Suppressor macrophage (primary cell): ENCODE measurements around the gene EMILIN3.

Experiments
- DNase-seq, 4 experiments: peaks; one replicate each; pipeline ENCODE4 v3.0.0-alpha.2; 2020 to 2022

EMILIN3 gene

GRCh38 chr20:41362748-41363140, 3.9 kb downstream of the EMILIN3 start:
- DNase-seq: no peak

GRCh38 chr20:41361757-41362747, 4.6 kb downstream of the EMILIN3 start:
- DNase-seq: no peak

GRCh38 chr20:41360831-41361756, 5.5 kb downstream of the EMILIN3 start:
- DNase-seq: no peak

GRCh38 chr20:41359541-41360011, 7.0 kb downstream of the EMILIN3 start:
- DNase-seq: no peak

GRCh38 chr20:41358717-41359116, 7.9 kb downstream of the EMILIN3 start:
- DNase-seq: no peak

- DNase-seq: no peak
Measured at GRCh38 chr20:41358230-41358629, 8.4 kb downstream of the EMILIN3 start.

GRCh38 chr20:41357424-41358163, 9.0 kb downstream of the EMILIN3 start:
- DNase-seq: no peak

GRCh38 chr20:41356951-41357350, 9.7 kb downstream of the EMILIN3 start:
- no peak for DNase-seq

GRCh38 chr20:41355598-41356203, 10.9 kb downstream of the EMILIN3 start:
- no peak for DNase-seq

GRCh38 chr20:41355192-41355591, 11.4 kb downstream of the EMILIN3 start:
- no peak for DNase-seq

GRCh38 chr20:41353530-41353929, 13.1 kb downstream of the EMILIN3 start:
- no peak for DNase-seq

GRCh38 chr20:41352666-41353065, 14.0 kb downstream of the EMILIN3 start:
- no peak for DNase-seq

GRCh38 chr20:41352106-41352505, 14.5 kb downstream of the EMILIN3 start:
- DNase-seq: no peak

- peak in 2 of 4 experiments; percentile 20 for DNase-seq
Measured at GRCh38 chr20:41350408-41350962, 16.1 kb downstream of the EMILIN3 start.

GRCh38 chr20:41349943-41350342, 16.7 kb downstream of the EMILIN3 start:
- no peak for DNase-seq

GRCh38 chr20:41349266-41349665, 17.4 kb downstream of the EMILIN3 start:
- DNase-seq: no peak

- DNase-seq: no peak
Measured at GRCh38 chr20:41348430-41349172, 18.0 kb downstream of the EMILIN3 start.

- DNase-seq: no peak
Measured at GRCh38 chr20:41347523-41348429, 18.8 kb downstream of the EMILIN3 start.

GRCh38 chr20:41345729-41346067, 20.9 kb downstream of the EMILIN3 start:
- DNase-seq: no peak
